HG02884 (cell line): ENCODE results near the gene WIZ.
"Not testable (repeated sequence)": the region's sequence is repeated elsewhere in the genome, so short reads cannot be mapped to it uniquely, and the experiment has no call there.

Experiments
- ATAC-seq: cut with Tn5 transposase; IDR thresholded peaks from one replicate; pipeline ENCODE4 v1.9.1; 2021; ENCODE audit warnings: mild to moderate bottlenecking, moderate library complexity; ENCODE audit not compliant: unreplicated experiment

WIZ gene

DNA sequence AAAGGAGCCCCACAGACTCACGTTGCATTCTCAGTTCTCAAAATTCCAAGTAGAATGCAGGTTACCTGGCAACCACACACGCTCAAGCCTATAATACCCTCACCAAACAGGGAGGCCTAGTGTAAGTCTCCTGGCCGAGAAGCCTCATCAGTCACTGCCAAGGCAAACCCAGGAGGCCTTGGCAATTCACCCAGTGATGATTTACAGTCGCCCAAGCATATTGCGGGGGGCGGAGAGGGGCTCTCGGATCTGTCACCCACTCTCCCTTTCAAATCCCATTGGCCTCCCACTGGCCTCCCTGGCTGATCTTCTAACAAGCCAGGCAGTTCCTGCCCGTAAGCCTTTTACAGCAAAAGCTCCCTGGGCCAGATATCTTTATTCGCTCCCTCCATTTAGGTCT, 32.1 kb downstream of the WIZ start:
- no peak for ATAC-seq

DNA sequence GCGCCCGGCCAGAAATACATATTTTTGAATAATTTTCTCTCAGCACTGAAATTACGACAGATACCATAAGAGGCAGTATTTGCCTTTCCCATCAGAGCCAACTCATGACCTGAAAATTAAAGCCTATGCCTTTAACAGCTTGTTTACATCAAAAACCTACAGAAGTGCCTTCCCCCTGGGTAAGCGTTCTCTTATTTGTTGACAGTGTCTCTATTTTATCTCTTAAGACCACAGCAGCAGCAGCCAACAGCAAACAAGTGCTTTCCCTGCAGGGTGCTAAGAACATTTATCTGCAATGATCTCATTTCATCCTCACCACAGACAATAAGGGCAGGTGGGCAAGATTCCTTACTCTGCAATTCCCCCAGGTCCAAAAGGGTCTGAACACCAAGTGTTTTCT, 36.9 kb downstream of the WIZ start:
- ATAC-seq: no peak

DNA sequence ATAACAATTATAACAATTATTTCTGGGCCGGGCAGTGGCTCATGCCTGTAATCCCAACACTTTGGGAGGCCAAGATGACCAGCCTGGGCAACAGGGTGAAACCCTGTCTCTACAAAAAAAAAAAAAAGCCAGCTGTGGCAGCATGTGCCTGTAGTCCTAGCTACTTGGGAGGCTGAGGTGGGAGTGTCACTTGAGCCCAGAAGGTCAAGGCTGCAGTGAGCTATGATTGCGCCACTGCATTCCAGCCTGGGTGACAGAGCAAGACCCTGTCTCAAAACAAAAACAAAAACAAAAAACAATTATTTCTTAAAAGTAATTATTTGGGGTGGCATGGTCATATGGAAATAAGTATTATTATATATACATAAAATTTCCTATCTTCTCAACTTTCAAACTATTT, 38.4 kb downstream of the WIZ start:
- not testable (repeated sequence) for ATAC-seq

DNA sequence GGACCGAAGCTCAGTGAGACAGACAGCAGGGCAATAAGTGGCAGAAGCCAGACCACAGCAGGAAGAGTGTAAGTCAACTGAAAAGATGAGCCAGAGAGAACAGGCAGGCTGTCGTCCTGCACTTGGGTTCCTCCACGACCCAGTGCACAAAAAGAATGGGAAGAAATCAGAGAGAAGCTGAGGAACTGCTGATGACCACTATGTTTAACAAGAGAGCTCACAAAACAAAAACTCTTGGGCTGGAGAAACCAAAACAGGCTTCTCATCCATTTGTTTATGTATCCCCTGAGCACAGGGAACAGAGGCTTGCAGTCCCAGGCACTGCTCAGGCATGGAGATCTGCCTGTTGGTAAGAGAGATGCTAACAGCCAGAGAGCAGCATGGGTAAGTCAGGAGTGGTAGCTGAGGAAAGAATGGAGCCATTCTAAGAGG, 45.0 kb downstream of the WIZ start:
- no peak for ATAC-seq

DNA sequence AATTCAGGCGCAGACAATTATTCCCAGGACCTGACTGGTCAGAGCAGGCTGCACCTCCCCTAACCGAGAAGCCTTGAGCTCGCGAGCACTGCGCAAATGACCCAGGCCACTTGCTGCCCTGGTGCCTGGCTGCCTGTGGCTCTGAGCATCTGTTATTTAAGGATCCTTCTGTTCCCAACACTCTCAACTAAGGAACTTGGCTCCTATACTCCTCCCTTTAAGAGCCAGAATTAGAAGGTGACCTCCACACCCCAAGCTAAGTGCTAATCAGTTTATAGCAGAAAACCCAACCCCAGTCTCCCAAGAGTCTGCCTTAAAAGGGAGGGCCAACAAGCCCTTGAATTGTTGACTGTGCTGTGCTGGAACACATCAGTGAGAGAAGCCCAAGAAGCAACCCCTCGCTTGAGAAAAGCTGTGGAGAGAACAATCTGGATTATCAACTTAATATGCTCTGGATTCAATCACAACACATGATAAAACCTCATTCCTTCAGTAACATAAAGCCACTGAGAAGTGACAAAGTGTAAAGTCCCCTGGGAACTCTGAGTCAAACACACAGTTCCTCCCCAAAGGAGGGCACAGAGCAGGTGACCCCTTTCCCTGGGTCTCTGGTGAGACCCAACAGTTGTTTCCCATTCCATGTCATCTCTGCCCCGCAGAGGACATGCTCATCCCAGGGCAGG, 45.5 kb downstream of the WIZ start:
- ATAC-seq: no peak

DNA sequence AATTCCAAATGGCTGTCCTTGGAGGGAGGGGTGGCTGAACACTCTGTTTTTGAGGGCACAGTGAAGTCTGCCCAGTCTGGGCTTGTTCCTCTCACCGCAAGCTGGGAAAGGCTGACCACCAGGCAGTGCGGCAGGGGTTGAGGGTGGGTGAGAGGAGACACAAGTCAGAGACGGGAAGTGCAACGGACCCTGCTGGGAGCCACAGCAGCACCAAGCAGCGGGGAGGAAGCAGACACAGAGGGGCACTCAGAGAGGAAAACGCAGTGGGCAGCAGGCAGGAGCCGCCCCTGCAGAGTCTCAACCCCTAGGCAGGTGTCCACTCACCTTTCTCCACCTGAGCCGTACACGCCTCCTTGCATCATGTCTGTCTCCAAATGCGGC, 46.6 kb downstream of the WIZ start:
- no peak for ATAC-seq

DNA sequence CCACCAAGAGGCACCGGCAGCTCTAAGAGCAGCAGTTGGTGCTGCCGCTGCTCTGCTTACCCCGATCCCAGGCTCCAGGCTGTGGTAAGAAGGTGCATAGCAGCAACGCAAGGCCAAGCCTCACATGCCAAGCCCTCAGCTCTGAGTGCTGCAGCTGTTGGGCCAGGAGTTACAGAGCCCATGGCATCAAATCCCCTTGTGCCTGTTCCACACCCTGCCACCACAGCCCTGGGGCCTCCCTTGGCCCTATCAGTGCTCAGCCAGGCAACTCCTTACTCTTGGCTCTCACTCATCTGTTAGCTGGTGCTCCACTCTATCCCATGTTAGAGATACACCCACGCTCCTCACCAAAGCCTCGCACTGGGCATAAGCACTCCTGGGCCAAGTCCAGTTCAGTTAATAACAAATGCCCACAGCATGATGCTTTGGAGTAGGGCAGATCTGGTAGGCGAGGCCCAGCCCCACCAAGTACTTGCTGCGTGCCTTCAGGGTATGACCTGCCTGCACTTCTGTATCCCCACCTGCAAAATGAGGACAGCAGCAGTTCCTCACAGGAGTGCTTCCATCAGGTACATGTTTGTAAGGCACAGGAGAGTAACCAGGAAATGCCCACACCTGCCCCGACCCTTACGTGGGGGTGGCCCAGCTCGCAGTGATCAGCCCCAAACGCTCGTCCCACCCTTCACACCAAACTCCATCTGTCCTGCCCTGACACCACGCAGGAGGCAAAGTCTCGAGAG, 47.2 kb downstream of the WIZ start:
- ATAC-seq: no peak

DNA sequence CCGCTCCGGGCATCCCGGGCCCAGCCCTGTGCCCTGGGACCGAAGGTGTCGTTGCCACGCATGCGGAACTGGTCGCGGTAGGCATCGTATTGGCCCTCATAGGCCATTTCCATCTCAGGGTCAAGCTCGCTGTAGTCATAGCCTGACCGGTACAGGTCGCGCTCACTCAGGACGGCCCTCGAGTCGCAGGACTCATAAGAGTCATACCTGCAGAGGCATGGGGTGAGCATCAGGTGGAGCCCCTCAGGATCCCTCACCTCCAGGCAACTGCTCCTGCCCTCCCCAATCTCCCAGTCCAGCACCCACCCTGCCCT, 48.4 kb downstream of the WIZ start:
- ATAC-seq: no peak

DNA sequence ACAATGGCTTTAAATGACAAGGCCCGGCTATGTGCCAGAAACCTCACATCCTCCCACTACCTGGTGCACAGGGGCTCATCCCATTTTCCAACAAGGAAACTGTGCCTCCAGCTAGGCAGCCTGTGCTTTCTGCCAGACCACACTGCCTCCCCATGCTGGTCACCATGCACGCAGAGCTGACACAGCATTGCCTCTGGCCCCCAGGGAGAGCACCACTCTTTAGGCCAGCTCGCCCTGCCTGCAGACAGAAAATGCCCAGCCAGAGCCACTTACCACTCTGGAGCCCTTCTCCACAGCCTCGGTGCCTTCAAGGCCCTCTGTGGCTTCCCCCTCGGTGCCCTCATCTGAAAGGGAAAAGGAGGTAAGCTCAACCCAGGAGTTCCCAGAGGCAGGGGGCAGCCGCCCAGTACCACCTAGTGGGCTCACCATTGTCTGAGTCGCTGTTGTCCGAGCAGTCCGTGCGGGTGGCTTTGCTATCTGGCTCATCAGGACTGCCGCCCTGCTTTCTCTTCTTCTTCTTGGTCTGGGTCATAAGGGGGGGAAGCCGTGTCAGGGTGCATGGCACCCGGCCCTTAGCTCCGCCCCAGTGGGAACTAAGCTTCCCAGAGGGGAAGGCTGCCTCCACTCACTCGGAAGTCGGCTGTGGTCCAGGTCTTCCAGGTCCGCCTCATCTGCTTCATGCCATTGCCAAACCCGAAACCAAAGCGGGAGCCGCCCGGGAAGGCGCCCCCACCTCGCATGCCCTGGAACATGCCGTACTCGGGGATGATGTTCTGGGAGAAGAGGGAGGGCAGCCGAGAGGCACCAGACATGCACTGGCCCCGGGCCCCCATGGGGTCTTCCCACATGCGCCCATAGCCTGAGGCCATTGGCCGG, 49.0 kb downstream of the WIZ start:
- no peak for ATAC-seq

DNA sequence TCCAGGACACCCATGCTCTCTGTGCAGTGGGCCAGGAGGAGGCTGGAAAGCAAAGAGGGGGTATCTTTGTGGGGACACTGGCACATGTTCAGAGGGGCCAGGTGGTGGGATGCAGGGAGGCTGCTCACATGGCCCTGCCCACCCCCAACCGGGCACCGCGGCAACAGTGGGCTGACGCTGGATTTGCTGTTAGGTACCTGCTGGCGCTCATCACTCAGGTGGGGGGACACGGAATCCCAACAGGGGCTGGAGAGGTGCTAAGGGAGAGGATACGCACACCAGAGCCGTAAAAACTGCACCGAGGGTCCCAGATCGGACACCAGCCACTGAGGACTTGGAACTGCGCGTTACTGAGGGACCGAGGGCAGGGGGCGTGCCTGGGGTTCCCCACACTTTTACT, 50.1 kb downstream of the WIZ start:
- no peak for ATAC-seq

DNA sequence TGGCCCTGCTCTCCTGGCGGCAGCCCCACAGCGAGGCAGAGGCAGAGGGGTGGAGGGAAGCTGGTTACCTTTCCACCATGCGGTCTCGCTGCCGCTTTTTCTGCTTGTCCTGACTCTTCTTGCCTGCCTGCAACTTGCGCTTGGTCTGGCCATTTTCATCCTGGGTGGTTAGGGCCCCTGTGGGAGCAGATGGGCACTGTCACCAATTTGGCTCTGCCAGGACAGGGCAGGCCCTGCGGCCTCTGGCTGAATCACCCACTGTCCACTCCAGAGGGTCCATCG, 50.6 kb downstream of the WIZ start:
- no peak for ATAC-seq

DNA sequence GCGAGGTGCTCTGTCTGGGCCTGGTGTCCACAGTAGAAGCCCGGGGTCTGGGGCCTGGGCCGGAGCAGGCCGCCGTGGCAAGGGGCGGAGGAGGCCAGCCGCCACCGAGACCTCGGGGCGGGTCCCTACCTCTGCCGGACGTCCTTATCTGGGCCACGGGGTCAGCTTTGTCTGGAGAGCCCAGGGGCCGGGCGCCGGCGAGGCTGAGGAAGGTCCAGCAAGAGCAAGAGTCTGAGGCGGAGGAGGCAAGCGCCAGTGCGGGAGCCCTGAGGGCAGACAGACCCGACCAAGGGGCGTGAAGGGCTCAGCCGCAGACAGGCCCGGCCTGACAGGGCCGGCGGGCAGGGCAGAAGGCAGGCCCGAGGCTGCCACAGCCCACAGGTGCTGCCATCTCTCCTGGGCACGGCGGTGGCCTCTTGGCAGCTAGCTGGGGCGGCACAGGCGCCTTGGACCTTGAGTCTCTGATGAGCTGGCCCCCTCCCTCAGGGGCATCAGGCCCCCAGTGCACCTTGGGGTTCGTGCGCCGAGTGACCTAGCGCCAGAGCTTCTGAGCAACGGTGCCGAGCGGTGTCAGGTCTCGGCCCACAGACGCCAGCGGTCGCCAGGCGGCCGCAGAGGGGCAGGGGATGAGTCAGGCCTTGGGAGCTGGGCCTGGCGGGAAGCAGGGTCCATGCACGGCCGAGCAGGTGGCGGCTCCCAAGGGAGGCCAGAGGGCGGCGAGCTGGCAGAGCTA, 51.1 kb downstream of the WIZ start:
- ATAC-seq: no peak

DNA sequence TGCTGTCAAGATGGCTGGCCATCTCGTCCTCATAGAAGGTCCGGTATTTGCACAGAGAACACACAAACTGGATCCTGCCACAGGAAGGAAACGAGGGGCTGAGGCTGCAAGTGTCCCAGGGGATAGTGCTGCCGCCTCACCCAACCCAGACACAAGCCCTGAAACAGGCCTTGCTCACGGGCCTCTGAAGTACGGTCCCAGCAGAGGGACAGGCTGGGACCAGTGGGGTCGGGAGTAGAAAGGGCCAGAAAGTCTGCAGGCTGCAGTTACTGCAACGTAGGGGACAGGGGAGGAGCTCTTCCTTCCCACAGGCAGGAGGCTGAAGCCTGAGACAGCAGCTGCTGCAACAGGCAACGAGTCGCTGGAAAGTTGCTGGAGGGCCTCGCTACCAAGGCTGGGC, 52.0 kb downstream of the WIZ start:
- no peak for ATAC-seq

DNA sequence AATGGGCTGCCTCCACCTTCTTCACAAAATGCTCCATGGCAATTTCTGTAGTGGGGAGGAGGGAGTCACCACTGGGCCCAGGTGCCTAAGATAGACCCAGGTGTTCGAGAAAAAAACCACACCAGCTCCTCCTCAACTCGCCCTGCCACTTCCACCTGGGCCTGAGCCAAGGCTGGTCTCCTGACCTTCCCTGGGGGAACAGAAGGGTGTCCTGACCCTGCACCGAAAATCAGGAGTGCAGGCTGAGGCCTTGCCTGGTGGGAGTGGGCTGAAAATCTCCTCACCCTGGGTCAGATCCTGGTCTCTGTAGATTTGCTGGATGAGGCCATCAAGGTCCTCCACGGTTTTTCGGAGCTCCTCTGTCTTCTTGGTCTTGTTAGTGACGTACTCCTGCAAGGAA, 52.5 kb downstream of the WIZ start:
- no peak for ATAC-seq

DNA sequence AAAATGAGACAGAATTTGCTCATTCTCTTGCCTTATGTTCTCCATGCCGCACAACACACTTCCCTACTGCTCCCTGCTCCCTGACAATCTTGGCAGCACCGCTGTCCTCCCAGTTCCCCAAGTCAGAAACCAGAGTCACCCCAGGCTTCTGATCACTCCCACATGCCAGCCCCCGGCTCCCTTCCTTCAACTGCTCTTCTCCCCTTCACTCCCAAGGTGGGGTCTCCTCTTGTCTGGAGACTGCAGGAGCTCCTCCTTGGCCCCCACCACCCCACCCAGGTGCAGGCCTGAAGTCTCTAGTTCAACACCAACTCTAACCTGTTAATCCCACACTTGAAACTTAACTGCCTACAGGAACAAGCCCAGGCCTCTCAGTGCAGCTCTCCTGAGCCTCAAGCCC, 53.3 kb downstream of the WIZ start:
- ATAC-seq: no peak

DNA sequence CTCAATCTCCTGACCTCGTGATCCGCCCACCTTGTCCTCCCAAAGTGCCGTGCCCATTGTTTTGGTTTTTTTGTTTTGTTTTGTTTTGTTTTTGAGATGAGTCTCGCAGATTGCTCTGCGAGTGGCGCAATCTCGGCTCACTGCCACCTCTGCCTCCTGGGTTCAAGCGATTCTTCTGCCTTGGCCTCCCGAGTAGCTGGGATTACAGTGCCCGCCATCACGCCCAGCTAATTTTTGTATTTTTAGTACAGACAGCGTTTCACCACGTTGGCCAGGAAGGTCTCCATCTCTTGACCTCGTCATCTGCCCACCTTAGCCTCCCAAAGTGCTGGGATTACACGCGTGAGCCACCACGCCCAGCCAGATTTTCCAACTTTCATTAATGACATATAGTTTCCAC, 54.5 kb downstream of the WIZ start:
- not testable (repeated sequence) for ATAC-seq

DNA sequence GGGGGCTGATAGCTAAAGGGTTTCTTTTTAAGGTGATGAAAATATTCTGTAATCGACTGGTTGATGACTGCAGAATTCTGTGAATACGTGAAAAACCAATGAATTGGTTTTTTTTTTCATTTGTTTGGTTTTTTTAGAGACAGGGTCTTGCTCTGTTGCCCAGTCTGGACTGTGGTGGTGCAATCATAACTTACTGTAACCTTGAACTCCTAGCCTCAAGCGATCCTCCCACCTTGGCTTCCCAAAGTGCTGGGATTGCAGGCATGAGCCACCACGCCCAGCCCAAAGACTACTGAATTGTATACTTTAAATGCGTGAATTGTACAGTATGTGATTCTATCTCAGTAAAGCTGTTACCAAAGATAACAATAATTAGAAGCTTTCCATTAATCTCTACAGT, 55.3 kb downstream of the WIZ start:
- no peak for ATAC-seq

DNA sequence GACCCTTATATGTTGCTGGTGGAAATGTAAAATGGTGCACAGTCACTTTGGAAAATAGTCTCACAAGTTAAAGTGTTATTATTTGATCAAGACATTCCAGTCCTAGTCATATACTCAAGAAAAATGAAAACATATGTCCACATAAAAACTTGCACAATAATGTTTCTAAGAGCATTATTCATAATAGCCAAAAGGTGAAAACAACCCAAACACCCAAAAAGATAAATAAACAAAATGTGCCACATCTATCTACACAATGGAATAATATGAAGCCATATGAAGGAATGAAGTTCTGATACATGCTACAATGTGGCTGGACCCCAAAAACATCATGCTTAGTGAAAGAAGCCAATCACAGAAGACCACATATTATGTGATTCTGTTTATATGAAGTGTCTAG, 55.8 kb downstream of the WIZ start:
- no peak for ATAC-seq

DNA sequence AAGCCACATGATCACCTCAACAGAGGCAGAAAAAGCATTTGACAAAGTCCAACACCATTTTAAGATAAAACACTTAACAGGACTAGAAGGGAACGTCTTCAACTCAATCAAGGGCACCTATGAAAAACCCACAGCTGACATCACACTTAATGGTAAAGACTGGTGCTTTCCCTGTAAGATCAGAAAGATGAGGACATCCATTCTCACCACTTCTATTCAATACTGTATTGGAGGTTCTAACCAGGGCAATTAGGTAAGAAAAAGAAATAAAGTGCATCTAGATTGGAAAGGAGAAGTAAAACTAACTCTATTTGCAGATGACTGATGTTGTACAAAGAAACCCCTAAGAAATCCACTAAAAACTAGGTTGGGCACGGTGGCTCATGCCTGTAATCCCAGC, 58.9 kb downstream of the WIZ start:
- ATAC-seq: no peak

DNA sequence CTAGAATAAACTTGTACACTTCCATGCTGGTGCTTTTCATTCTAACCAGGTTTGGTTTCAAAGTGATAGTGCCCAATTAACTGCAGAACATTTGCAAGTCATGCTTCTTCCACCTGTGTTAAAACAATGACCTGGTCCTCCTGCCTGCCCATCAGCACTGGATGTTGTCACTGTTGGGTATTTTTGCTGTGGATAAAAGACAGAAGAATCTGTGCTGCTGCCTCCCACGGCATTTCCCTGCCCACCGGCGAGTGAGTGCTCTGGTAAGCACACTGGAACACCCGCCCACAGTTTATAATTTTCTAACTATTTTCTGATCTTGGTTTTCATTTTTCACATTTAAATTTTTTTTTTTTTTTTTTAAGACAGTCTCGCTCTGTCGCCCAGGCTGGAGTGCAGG, 67.9 kb downstream of the WIZ start:
- no peak for ATAC-seq

DNA sequence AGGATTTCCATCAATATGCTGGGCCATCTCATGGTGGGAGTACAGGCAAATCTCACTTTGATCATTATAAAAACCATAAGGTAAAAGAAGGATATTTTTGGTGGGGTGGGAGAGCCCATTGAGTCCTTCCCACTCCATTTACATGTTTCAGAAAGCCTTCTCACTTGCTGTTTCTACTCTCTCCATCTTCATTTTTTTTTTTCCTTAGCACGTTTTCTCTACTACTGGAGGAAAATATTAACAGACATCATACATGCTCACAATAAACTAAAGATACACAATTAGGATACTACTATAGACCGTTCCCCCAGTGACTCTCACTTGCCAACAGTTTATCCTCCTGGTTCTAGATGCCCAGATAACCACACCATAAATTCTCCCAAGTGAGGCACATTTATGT, 68.3 kb downstream of the WIZ start:
- no peak for ATAC-seq
